ENCODE results near the gene EVPL. TPM values are rescaled to one million over a fixed set of nuclear protein-coding genes. Genes with fewer than 3 reads are reported as not detected.

Gene EVPL
- total RNA-seq, 3 donors from 2014 or later: 1.6 to 8.0 (median 3.9) TPM

- no peaks in the 10 kb centered on the region for H3K27me3 ChIP-seq
- peak in 1 of 2 donors; percentile 78 for DNase-seq (ENCODE audit: low spot score in 2 of 2)
- peak overlapping the region in 1 of 3 donors; percentile 27 for H3K4me3 ChIP-seq
- TF ChIP-seq, protein P1, sequence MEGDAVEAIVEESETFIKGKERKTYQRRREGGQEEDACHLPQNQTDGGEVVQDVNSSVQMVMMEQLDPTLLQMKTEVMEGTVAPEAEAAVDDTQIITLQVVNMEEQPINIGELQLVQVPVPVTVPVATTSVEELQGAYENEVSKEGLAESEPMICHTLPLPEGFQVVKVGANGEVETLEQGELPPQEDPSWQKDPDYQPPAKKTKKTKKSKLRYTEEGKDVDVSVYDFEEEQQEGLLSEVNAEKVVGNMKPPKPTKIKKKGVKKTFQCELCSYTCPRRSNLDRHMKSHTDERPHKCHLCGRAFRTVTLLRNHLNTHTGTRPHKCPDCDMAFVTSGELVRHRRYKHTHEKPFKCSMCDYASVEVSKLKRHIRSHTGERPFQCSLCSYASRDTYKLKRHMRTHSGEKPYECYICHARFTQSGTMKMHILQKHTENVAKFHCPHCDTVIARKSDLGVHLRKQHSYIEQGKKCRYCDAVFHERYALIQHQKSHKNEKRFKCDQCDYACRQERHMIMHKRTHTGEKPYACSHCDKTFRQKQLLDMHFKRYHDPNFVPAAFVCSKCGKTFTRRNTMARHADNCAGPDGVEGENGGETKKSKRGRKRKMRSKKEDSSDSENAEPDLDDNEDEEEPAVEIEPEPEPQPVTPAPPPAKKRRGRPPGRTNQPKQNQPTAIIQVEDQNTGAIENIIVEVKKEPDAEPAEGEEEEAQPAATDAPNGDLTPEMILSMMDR (IDR thresholded peaks at IDR 0.05): no peak
- peak in 1 of 3 donors; percentile 21 for TF ChIP-seq POLR2AphosphoS5 (IDR thresholded peaks at IDR 0.05)
- peak overlapping the region; percentile 63 to 81 for H3K27ac ChIP-seq
- H3K4me1 ChIP-seq: peaks cover 0 to 3% of the 10 kb centered on the region in 2 donors
- intact Hi-C loops (cut with DNase I; ENCODE audit: low total_unique reads): no loop called here
- no peaks in the 10 kb centered on the region for H3K9me3 ChIP-seq
- H3K36me3 ChIP-seq: no peaks in the 10 kb centered on the region
Measured at GRCh38 chr17:75996665-75997590, 30.2 kb downstream of the EVPL start.

- H3K4me1 ChIP-seq: peaks cover 0 to 3% of the 10 kb centered on the region in 2 donors
- no peak overlapping the region for H3K4me3 ChIP-seq
- no peaks in the 10 kb centered on the region for H3K36me3 ChIP-seq
- DNase-seq (ENCODE audit: low spot score in 2 of 2): no peak
- TF ChIP-seq POLR2A (IDR thresholded peaks at IDR 0.05) (no peak), POLR2AphosphoS5 (IDR thresholded peaks at IDR 0.05) (no peak)
- TF ChIP-seq, protein P1 (IDR thresholded peaks at IDR 0.05): no peak
- H3K27ac ChIP-seq: no peak overlapping the region
- H3K27me3 ChIP-seq: no peaks in the 10 kb centered on the region
- intact Hi-C loops (cut with DNase I; ENCODE audit: low total_unique reads): no loop called here
- no peaks in the 10 kb centered on the region for H3K9me3 ChIP-seq
Measured at GRCh38 chr17:75995385-75995925, 31.7 kb downstream of the EVPL start.

GRCh38 chr17:75994802-75995370 is 32.2 kb downstream of the EVPL start:
- H3K36me3 ChIP-seq: no peaks in the 10 kb centered on the region
- no peak overlapping the region for H3K27ac ChIP-seq
- peaks cover 0 to 3% of the 10 kb centered on the region in 2 donors for H3K4me1 ChIP-seq
- no peaks in the 10 kb centered on the region for H3K27me3 ChIP-seq
- intact Hi-C loops (cut with DNase I; ENCODE audit: low total_unique reads): no loop called here
- no peak overlapping the region for H3K4me3 ChIP-seq
- TF ChIP-seq, protein P1 (IDR thresholded peaks at IDR 0.05): no peak
- no peak for TF ChIP-seq POLR2A (IDR thresholded peaks at IDR 0.05)
- no peak for TF ChIP-seq POLR2AphosphoS5 (IDR thresholded peaks at IDR 0.05)
- no peak for DNase-seq (ENCODE audit: low spot score in 2 of 2)
- no peaks in the 10 kb centered on the region for H3K9me3 ChIP-seq

- Histone ChIP-seq H3K27ac (no peak overlapping the region), H3K36me3 (no peaks in the 10 kb centered on the region), H3K4me3 (no peak overlapping the region), H3K9me3 (no peaks in the 10 kb centered on the region), H3K27me3 (no peaks in the 10 kb centered on the region), H3K4me1 (no peaks in the 10 kb centered on the region)
- DNase-seq (ENCODE audit: low spot score in 2 of 2): no peak
- intact Hi-C loops (cut with DNase I; ENCODE audit: low total_unique reads): no loop called here
- no peak for TF ChIP-seq POLR2AphosphoS5 (IDR thresholded peaks at IDR 0.05)
- TF ChIP-seq, protein P1 (IDR thresholded peaks at IDR 0.05): no peak
- no peak for TF ChIP-seq POLR2A (IDR thresholded peaks at IDR 0.05)
Measured at GRCh38 chr17:75991396-75991795, 35.7 kb downstream of the EVPL start.

- no peak for DNase-seq (ENCODE audit: low spot score in 2 of 2)
- Histone ChIP-seq H3K4me3 (no peak overlapping the region), H3K36me3 (no peaks in the 10 kb centered on the region), H3K9me3 (no peaks in the 10 kb centered on the region), H3K4me1 (peaks cover 0 to 19% of the 10 kb centered on the region in 2 donors), H3K27me3 (no peaks in the 10 kb centered on the region), H3K27ac (no peak overlapping the region)
- intact Hi-C loops (cut with DNase I; ENCODE audit: low total_unique reads): no loop called here
- TF ChIP-seq POLR2AphosphoS5 (IDR thresholded peaks at IDR 0.05): no peak
- TF ChIP-seq POLR2A (IDR thresholded peaks at IDR 0.05): no peak
- TF ChIP-seq, protein P1 (IDR thresholded peaks at IDR 0.05): no peak
Measured at GRCh38 chr17:75987041-75987440, 40.1 kb downstream of the EVPL start.
